Islet of Langerhans (tissue), 1 donor: ENCODE data around the gene GLYATL1B.
"Not testable (repeated sequence)": the region's sequence is repeated elsewhere in the genome, so short reads cannot be mapped to it uniquely, and the experiment has no call there.

Experiments
- FAIRE-seq: peaks from one replicate; lab custom pipeline; 2011; peaks lifted over from hg19 to GRCh38; lab: Jason Lieb, UNC

Gene GLYATL1B

GRCh38 chr11:59095972-59096575 is 10.0 kb downstream of the GLYATL1B start:
- not testable (repeated sequence) for FAIRE-seq

DNA sequence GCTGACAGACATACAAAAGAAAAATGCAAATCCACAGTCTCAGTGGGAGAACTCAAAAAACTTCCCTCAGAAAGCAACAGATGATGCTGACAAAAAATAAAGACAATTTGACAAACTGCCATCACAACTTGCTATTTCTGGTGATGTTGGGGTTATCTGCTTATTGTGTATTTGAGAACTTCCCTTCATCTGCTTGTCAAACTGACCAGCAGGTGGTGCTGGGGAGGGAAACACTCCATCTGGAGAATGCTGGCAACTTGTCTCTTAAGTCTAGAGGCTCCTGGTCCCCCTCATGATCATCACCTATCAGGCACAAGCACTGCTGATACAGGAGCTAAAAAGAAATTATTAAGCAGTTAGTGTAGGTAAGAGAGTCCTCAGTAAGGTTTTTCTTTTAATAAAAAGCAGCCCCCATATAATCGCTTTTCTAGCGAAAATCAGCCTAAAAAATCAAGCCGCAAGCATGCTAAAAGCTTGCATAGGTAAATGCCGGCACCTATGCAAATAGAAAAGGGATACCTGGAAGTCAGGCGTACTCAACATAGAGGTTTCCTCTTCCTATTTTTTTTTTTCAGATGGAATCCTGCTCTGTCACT is 11.1 kb downstream of the GLYATL1B start:
- no peak for FAIRE-seq

DNA sequence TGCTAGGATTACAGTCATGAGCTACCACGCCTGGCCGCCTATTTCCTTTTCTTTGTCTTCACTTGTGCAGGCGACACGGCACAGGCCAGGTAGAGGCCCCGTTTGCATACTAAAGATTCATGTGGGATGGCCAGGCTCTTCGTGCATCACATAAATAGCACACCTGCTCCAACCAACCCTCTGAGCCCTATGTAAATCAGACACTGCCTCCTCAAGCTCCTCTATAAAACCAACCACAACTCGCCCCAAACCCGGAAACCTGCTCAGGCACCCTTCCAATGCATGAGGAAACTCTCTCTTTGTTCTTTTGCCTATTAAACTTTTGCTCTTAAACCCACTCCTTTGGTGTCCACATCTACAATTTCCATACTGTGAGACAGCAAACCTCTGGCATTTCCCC is 11.8 kb downstream of the GLYATL1B start:
- not testable (repeated sequence) for FAIRE-seq

- FAIRE-seq, result no peak
Measured at GRCh38 chr11:59102259-59102765, 16.2 kb downstream of the GLYATL1B start.

DNA sequence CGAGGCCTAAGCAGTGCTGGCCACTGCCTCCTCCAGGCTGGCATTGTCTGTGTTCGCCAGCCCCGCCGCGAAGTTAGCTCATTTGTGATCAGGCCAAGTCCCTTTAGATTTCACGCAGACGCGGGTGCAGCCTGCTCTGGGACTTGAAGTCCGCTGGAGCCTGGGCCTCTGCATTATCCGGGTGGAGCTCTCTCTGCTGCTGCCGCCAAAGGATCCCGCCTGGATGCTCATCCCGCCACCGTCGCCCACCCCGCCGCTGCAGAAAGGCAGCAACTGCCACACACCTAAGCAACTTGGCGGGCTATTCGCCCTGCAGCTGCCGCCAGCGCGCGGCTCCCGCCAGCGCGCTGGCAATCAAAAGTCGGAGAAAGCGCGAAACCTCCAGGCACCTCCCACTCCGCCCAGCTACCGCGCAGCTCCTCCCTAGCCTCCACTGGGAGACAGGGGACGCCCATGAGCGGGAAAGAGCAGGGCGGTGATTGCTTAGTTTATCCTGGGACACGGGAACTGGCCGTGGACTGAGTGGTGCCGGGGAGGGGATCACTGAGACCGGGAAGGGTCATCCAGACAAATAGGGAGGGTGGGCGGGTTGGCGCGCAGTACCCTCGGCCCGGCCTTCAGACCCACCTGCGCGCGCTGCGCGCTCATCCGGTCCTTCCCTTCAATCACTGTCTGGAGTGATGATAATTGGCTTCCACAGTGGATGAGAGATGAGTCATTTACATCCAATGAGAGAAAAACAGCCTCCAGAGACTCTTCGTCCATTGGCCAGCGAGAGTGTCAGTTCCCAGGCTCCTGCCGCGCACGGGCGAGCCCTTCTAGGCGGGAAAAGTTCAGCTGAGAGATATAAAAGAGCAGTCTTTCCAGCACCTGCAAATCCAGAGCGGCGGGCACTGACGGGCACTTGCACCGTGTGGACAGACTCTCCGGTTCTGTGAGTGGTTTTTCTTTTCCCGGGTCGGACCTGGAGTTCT is 20.5 kb downstream of the GLYATL1B start, which contains the start of gene FAM111B:
Gene FAM111B (plus strand): TSS at position 875 of the 974 bp plus-strand sequence. CDS start 2,389 bp downstream, outside the sequence.
- peak; percentile 49 for FAIRE-seq

DNA sequence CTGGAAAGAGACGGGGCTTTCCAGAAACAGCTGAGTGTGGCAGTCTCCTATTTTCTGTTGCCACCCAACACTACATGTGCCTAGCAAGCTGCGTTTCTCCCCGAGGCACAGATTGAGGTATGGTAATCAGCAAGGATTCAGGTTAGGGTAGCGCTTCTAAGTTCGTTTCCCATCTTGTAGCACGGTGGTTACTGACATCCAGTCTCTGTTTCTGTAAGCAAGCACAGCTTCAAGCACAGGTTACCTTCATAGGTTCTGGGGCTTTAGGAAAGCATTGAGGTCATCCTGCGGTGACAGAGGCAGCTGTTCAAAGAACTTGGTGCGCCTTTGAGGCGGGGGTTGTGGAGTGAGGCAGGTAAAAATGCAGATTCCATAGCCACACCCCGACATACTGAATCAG is 21.6 kb downstream of the GLYATL1B start:
- not testable (repeated sequence) for FAIRE-seq

DNA sequence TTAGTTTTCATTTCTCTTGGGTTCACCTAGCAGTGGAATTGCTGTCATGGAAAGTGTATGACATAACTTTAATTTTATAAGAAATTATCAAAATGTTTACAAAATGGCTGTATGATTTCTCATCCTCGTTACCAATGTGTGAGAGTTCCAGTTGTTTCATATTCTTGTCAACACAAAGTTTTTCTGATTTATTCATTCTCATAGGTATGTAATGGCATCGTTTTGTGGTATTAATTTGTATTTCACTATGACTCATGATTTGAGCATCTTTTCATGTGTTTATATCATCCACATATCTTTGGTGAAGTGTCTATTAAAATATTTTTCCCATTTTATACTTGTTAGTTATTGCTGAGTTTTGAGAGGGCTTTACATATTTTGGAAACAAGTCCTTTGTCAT is 26.4 kb downstream of the GLYATL1B start:
- FAIRE-seq, result no peak

DNA sequence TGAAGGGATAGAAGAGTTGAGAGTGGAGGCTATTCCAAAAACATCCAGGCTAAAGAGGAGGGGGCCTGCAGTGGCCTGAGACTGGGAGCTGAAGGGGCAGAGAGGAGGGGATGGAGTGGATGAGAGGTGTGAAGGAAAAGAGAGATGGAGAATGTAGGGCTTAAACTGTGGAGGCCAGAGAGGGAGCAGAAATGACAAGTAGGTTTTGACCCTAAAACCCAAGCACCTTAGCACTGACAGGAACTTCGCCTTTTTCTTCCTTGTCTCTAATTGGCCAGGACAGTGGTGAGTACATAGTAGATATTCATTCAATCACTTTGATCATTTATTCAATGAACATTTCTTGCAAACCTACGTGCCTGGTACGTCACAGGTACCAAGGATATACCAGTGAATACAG is 28.2 kb downstream of the GLYATL1B start:
- FAIRE-seq, result no peak

- FAIRE-seq, result no peak
Measured at GRCh38 chr11:59115553-59115952, 29.4 kb downstream of the GLYATL1B start.

GRCh38 chr11:59117774-59118173 is 31.7 kb downstream of the GLYATL1B start:
- no peak for FAIRE-seq

GRCh38 chr11:59119826-59120225 is 33.7 kb downstream of the GLYATL1B start:
- FAIRE-seq, result no peak

DNA sequence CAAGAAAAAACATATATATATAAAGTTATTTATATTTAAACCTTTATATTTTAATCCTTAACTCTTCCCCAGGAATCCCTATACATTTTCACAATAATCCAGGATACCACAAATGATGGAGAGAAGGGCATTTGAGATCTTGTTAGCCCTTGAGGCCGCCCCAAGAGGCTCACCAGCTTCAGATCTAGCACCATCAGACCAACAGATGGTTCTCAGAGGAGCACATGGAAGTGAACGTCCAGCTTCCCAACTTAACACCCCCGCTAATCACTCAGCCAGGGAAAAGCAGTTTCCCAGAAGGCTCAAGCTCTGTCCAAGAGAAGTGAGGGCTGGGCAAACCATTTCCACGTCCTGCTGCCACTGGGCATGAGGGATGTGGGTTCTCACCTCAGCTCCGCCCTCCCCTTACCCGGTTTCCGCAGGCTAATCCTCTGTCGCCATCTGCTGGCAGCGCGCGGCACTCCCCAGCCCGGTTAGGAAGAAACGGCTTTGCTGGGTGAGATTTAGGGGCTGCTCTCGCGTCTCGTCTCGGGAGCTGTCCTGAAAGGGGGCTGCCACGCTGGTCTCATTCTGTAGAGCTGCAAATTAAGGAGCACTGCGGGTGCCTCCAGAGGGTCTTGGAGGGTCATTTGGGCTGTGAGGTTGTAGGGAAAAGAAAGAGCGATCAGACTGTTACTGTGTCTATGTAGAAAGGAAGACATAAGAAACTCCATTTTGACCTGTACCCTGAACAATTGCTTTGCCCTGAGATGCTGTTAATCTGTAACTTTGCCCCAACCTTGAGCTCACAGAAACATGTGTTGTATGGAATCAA is 49.7 kb downstream of the GLYATL1B start:
- FAIRE-seq, result no peak

DNA sequence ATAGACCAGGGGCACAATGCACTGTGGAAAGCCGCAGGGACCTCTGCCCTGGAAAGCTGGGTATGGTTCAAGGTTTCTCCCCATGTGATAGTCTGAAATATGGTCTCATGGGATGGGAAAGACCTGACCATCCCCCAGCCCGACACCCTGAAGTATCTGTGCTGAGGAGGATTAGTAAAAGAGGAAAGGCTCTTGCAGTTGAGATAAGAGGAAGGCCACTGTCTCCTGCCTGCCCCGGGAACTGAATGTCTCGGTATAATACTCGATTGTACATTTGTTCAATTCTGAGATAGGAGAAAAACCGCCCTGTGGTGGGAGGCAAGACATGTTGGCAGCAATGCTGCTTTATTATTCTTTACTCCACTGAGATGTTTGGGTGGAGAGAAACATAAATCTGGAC is 50.4 kb downstream of the GLYATL1B start:
- FAIRE-seq, result not testable (repeated sequence)

DNA sequence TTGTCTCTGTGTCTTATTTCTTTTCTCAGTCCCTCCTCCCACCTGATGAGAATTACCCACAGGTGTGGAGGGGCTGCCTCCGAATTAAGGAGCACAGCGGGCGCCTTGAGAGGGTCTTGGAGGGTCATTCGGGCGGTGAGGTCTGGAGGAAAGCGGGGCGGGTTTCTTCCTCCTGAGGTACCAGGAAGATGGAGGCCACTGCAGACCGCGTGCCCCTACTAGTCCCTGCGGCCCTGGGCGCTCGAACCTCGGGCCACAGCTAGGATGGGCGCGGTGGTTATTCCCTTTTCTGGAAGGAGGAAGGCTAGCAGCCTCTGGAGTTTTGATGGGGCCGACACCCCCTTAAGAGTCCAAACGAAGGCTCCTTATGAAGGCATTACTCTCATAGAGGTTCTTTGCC is 51.1 kb downstream of the GLYATL1B start:
- no peak for FAIRE-seq

GRCh38 chr11:59138643-59139042 is 52.5 kb downstream of the GLYATL1B start:
- no peak for FAIRE-seq

- no peak for FAIRE-seq
Measured at GRCh38 chr11:59141191-59141590, 55.1 kb downstream of the GLYATL1B start.

DNA sequence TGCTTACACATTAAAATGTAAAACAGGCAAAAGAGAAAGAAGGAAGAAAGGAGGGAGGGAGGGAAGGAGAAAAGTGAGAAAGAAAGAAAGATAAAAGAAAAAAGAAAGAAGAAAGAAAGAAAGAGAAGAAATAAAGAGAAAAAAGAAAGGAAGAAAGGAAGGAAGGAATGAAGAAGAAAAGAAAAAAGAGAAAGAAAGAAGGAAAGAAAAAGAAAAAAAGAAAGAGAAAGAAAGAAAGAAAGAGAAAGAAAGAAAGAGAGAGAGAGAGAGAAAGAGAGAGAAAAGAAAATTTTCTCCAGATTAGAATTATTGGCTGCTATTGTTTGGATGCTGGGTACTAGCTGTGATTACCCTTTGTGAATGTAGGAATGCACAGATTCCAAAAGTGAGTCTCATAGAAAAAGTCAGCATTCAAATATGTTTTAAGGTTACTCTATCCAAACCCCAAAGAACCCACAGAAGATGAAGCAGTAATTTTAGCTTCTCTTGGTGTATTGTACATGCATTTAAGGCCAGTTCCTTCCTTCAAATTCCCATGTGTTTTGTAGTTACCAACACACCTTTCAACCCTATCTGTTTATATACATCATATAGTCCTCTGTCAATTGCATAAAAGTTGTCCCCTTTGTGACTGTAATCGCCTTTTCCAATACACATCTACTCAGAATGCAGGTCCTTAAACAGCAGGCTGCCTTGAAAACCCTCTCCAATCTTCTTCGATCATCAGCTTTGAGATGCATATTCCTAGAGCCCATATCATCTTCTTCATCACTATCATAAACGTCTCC is 55.8 kb downstream of the GLYATL1B start:
- FAIRE-seq, result no peak

GRCh38 chr11:59142530-59143507 is 56.7 kb downstream of the GLYATL1B start, which contains the start of gene FAM111A:
Gene FAM111A (plus strand): TSS chr11:59142856. CDS start chr11:59148873, 6,017 bp downstream.
- FAIRE-seq, result peak; percentile 81

GRCh38 chr11:59144096-59144495 is 58.0 kb downstream of the GLYATL1B start:
- no peak for FAIRE-seq
